Measurements from ENCODE around the gene SLC4A5.
"Not testable (repeated sequence)": the region's sequence is repeated elsewhere in the genome, so short reads cannot be mapped to it uniquely, and the experiment has no call there.

Gene SLC4A5

GRCh38 chr2:74232426-74232825, 110.8 kb downstream of the SLC4A5 start:
- no peak for DNase-seq (ENCODE audit: low read depth)
- in situ Hi-C loops (cut with HindIII; ENCODE audit: low sequenced_read_pairs), result no loop called here
- no peak overlapping the region for H3K4me3 ChIP-seq (ENCODE audit: low read depth, low read length)
- no peak for TF ChIP-seq CTCF (IDR thresholded peaks at IDR 0.05; ENCODE audit: low read depth, low read length, missing control alignments)

- DNase-seq (ENCODE audit: low read depth); in situ Hi-C loops (cut with HindIII; ENCODE audit: low sequenced_read_pairs); H3K4me3 ChIP-seq (ENCODE audit: low read depth, low read length): not testable (repeated sequence)
Measured at GRCh38 chr2:74229865-74230264, 113.4 kb downstream of the SLC4A5 start.

- DNase-seq (ENCODE audit: low read depth), result no peak
- no peak for TF ChIP-seq CTCF (IDR thresholded peaks at IDR 0.05; ENCODE audit: low read depth, low read length, missing control alignments)
- no peak overlapping the region for H3K4me3 ChIP-seq (ENCODE audit: low read depth, low read length)
- in situ Hi-C loops (cut with HindIII; ENCODE audit: low sequenced_read_pairs), result no loop called here
Measured at GRCh38 chr2:74228772-74229171, 114.4 kb downstream of the SLC4A5 start.

GRCh38 chr2:74227646-74228045, 115.6 kb downstream of the SLC4A5 start:
- DNase-seq (ENCODE audit: low read depth), result no peak
- no peak for TF ChIP-seq CTCF (IDR thresholded peaks at IDR 0.05; ENCODE audit: low read depth, low read length, missing control alignments)
- no peak overlapping the region for H3K4me3 ChIP-seq (ENCODE audit: low read depth, low read length)
- in situ Hi-C loops (cut with HindIII; ENCODE audit: low sequenced_read_pairs), result no loop called here

GRCh38 chr2:74226648-74227213, 116.5 kb downstream of the SLC4A5 start:
- no peak overlapping the region for H3K4me3 ChIP-seq (ENCODE audit: low read depth, low read length)
- DNase-seq (ENCODE audit: low read depth), result no peak
- in situ Hi-C loops (cut with HindIII; ENCODE audit: low sequenced_read_pairs), result no loop called here
- TF ChIP-seq CTCF (IDR thresholded peaks at IDR 0.05; ENCODE audit: low read depth, low read length, missing control alignments), result no peak

- DNase-seq (ENCODE audit: low read depth), result no peak
- in situ Hi-C loops (cut with HindIII; ENCODE audit: low sequenced_read_pairs), result no loop called here
- no peak for TF ChIP-seq CTCF (IDR thresholded peaks at IDR 0.05; ENCODE audit: low read depth, low read length, missing control alignments)
- H3K4me3 ChIP-seq (ENCODE audit: low read depth, low read length), result no peak overlapping the region
Measured at GRCh38 chr2:74225698-74226459, 117.3 kb downstream of the SLC4A5 start.
